H1 (cell line): ENCODE data around the gene ABCD4. TPM values are rescaled to one million over a fixed set of nuclear protein-coding genes. Genes with fewer than 3 reads are reported as not detected.

Experiments used
- CBX5 ChIP-seq: fragments of 300-800, 300-1000 bp; sonication (generic); IDR thresholded peaks from 2 replicates; pipeline ENCODE4 v1.7.1; 2016; ENCODE audit warnings: antibody characterized with exemption, low read length, low read depth
- CEBPB ChIP-seq: IDR thresholded peaks from 2 replicates; pipeline ENCODE4 v1.6.1; 2012; ENCODE audit warnings: low read depth, low read length
- CTBP2 ChIP-seq: IDR thresholded peaks from 2 replicates; pipeline ENCODE4 v1.7.0; 2011; ENCODE audit warnings: borderline replicate concordance, mild to moderate bottlenecking, moderate library complexity, mixed read lengths, low read length; ENCODE audit not compliant: insufficient read depth, insufficient read length
- EZH2 ChIP-seq: fragments of 200-600 bp; sonication (generic); IDR thresholded peaks from 2 replicates; pipeline ENCODE4 v1.7.1; 2012; ENCODE audit warnings: low read depth, mild to moderate bottlenecking, moderate library complexity, low read length, inconsistent platforms; ENCODE audit not compliant: severe bottlenecking
- FOSL1 ChIP-seq: IDR thresholded peaks from 2 replicates; pipeline ENCODE4 v1.6.1; 2011; ENCODE audit warnings: mild to moderate bottlenecking, low read depth, low read length, moderate library complexity; ENCODE audit not compliant: insufficient read depth
- GTF2F1 ChIP-seq: IDR thresholded peaks from 2 replicates; pipeline ENCODE4 v1.6.1; 2012; ENCODE audit warnings: low read depth, low read length, improper control_type of control experiment, borderline replicate concordance
- KDM4A ChIP-seq: IDR thresholded peaks from one replicate; pipeline ENCODE4 v1.7.1; 2012; ENCODE audit warnings: low read depth, mild to moderate bottlenecking, moderate library complexity, low read length, inconsistent platforms; ENCODE audit not compliant: severe bottlenecking
- NANOG ChIP-seq: IDR thresholded peaks from 2 replicates; pipeline ENCODE4 v1.6.1; 2011; ENCODE audit warnings: low read length, low read depth, mild to moderate bottlenecking, inconsistent platforms; ENCODE audit not compliant: insufficient read depth, poor library complexity, severe bottlenecking
- PHF8 ChIP-seq: fragments of 200-600 bp; sonication (generic); conservative IDR thresholded peaks from 2 replicates; pipeline ENCODE4 v1.7.1; 2012; ENCODE audit warnings: low read depth, mild to moderate bottlenecking, inconsistent platforms, low read length, moderate library complexity
- POLR2AphosphoS5 ChIP-seq: IDR thresholded peaks from 2 replicates; pipeline ENCODE4 v1.6.1; 2011; ENCODE audit warnings: low read depth, low read length
- RFX5 ChIP-seq: IDR thresholded peaks from 2 replicates; pipeline ENCODE4 v1.6.1; 2011; ENCODE audit warnings: low read depth, low read length, improper control_type of control experiment, borderline replicate concordance
- RNF2 ChIP-seq: fragments of 200-900, 300-1000 bp; sonication (generic); IDR thresholded peaks from 2 replicates; pipeline ENCODE4 v1.7.1; 2016; ENCODE audit warnings: borderline replicate concordance, low read depth, mild to moderate bottlenecking, antibody characterized with exemption, low read length; ENCODE audit not compliant: poor library complexity, severe bottlenecking; ENCODE audit errors: missing control alignments
- SIX5 ChIP-seq: IDR thresholded peaks from 2 replicates; pipeline ENCODE4 v1.6.1; 2011; ENCODE audit warnings: mild to moderate bottlenecking, low read depth, low read length
- TAF7 ChIP-seq: optimal IDR thresholded peaks from 2 replicates; pipeline ENCODE3; 2011; ENCODE audit warnings: low read depth, mild to moderate bottlenecking, inconsistent platforms, low read length, moderate library complexity, borderline replicate concordance
- TBP ChIP-seq: IDR thresholded peaks from 2 replicates; pipeline ENCODE4 v1.6.1; 2011; ENCODE audit warnings: low read depth, low read length, improper control_type of control experiment
- TCF12 ChIP-seq: IDR thresholded peaks from 2 replicates; pipeline ENCODE4 v1.6.1; 2011; ENCODE audit warnings: low read depth, mild to moderate bottlenecking, low read length
- polyA plus RNA-seq, 7 experiments: library from polyadenylated mRNA; depleted of rRNA in 3 of 7; stranded (reverse) in 5 of 7; unstranded in 2 of 7; fragments of >200 nt in 5 of 7; fragments of 200-250 nt in 2 of 7; gene quantifications; 1 replicate in 5 of 7; 2 replicates in 1 of 7; 4 replicates in 1 of 7; pipeline versions ENCODE4 v1.2.1 to v1.2.3, GENCODE V29; 2011 to 2013; ENCODE audit warnings: missing spikeins in 2 of 7, mixed read lengths in 2 of 7
- total RNA-seq: library from RNA; stranded (reverse); fragmentation: NEBNext Ultra II Directional; extraction: Animal tissue kit (Norgen Biotek cat#: 25700); gene quantifications from 2 replicates; pipeline ENCODE4 v1.2.1, GENCODE V29; 2021
- TF ChIP-seq, protein P1 (sequence below): IDR thresholded peaks from 2 replicates; pipeline ENCODE4 v1.6.1; 2012; ENCODE audit warnings: low read length, inconsistent platforms
- TF ChIP-seq, protein P2 (sequence below), 3 experiments: IDR thresholded peaks; 1 replicate in 2 of 3; 2 replicates in 1 of 3; pipeline versions ENCODE4 v1.5.1 to v1.6.1; 2011; ENCODE audit warnings: low read length in 3 of 3, mild to moderate bottlenecking in 3 of 3, inconsistent platforms in 2 of 3, low read depth in 1 of 3, moderate library complexity in 1 of 3; ENCODE audit not compliant: insufficient read depth in 1 of 3; ENCODE audit errors: control extremely low read depth in 1 of 3

Gene ABCD4
- total and polyA plus RNA-seq, 2 of the 8 experiments (the other 6 are each of a cell fraction or from before 2014, with no cell fraction given): 47.9 to 97.7 TPM

DNA sequence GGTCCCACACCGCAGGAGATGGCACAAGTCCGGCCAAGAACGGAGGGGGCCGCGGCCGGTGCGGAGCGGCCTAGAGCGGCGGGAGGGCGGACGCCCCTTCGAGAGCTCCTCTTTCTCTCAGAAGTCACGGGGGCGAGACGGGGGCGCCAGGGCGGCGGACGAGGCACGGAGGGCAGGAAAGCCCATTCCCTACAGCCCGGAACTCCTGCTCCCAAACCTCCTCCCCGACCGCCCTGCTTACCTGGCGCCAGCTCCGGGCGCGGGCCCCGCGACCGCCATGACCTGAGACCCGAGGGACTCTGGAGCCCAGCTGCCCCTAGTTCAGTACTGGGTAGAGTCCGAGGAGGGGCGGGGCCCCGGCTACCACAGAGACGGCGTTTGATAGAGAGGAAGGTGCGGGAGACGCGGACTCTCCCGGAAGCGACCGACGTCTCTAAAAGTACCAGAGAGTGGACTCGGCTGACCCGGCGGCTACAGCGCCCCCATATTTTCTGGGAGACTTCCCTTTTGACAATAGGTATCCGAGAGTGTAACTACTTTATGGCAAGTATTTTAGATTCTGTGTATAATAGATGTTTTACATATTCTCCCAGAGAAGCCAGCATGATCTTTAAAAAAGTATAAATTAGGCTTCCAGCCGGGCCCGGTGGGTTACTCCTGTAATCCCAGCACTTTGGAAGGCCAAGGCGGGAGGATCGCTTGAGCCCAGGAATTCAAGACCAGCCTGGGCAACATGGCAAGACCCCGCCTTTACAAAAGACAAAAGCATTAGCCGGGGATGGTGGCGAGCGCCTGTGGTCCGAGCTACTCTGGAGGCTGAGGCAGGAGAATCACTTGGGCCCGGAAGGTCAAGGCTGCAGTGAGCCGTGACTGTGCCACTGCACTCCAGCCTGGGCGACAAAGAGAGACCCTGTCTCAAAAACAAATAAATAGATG lies at the start of gene ABCD4 (continued):
- TF ChIP-seq EZH2: no peak
- TF ChIP-seq GTF2F1: peak; percentile 76; the same call in 1 of the 2 replicates
- no peak for TF ChIP-seq NANOG
- TF ChIP-seq TBP: peak; percentile 97
- no peak for TF ChIP-seq RNF2
- TF ChIP-seq RFX5: no peak
- peak; percentile 98 for TF ChIP-seq PHF8
- TF ChIP-seq TCF12: no peak
- peak; percentile 96 for TF ChIP-seq POLR2AphosphoS5
- TF ChIP-seq CTBP2: no peak
- no peak for TF ChIP-seq CBX5
- no peak for TF ChIP-seq SIX5
- TF ChIP-seq, protein P1, sequence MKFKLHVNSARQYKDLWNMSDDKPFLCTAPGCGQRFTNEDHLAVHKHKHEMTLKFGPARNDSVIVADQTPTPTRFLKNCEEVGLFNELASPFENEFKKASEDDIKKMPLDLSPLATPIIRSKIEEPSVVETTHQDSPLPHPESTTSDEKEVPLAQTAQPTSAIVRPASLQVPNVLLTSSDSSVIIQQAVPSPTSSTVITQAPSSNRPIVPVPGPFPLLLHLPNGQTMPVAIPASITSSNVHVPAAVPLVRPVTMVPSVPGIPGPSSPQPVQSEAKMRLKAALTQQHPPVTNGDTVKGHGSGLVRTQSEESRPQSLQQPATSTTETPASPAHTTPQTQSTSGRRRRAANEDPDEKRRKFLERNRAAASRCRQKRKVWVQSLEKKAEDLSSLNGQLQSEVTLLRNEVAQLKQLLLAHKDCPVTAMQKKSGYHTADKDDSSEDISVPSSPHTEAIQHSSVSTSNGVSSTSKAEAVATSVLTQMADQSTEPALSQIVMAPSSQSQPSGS: no peak; the same call in 1 of the 2 replicates
- TF ChIP-seq KDM4A: peak; percentile 34
- peak; percentile 99 for TF ChIP-seq TAF7
- TF ChIP-seq CEBPB: no peak
- TF ChIP-seq, protein P2, sequence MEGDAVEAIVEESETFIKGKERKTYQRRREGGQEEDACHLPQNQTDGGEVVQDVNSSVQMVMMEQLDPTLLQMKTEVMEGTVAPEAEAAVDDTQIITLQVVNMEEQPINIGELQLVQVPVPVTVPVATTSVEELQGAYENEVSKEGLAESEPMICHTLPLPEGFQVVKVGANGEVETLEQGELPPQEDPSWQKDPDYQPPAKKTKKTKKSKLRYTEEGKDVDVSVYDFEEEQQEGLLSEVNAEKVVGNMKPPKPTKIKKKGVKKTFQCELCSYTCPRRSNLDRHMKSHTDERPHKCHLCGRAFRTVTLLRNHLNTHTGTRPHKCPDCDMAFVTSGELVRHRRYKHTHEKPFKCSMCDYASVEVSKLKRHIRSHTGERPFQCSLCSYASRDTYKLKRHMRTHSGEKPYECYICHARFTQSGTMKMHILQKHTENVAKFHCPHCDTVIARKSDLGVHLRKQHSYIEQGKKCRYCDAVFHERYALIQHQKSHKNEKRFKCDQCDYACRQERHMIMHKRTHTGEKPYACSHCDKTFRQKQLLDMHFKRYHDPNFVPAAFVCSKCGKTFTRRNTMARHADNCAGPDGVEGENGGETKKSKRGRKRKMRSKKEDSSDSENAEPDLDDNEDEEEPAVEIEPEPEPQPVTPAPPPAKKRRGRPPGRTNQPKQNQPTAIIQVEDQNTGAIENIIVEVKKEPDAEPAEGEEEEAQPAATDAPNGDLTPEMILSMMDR (IDR thresholded peaks at IDR 0.05; ENCODE audit: control extremely low read depth in 1 of 3, insufficient read depth in 1 of 3, low read depth in 1 of 3, low read length in 3 of 3): peak; percentile 57 to 70 (median 63)
- TF ChIP-seq FOSL1: no peak
